Muscle layer of duodenum (tissue), 2 donors: ENCODE measurements around the gene CIPC.

Experiments
- H3K27ac ChIP-seq: one replicate; pipeline ENCODE4 v1.7.0; 2013; ENCODE audit warnings: mild to moderate bottlenecking, low read length
- H3K27me3 ChIP-seq: one replicate; pipeline ENCODE4 v1.7.0; 2013; ENCODE audit warnings: low read depth, mild to moderate bottlenecking, control low read depth, low read length
- H3K36me3 ChIP-seq, 2 donors: one replicate each; pipeline ENCODE4 v1.7.0; 2013; ENCODE audit warnings: low read length in 2 of 2, control low read depth in 1 of 2, mild to moderate bottlenecking in 1 of 2; ENCODE audit not compliant: insufficient read depth in 2 of 2, control insufficient read depth in 1 of 2
- H3K4me1 ChIP-seq, 2 donors: one replicate each; pipeline ENCODE4 v1.7.0; 2013; ENCODE audit warnings: low read length in 2 of 2, mild to moderate bottlenecking in 2 of 2, control low read depth in 1 of 2, moderate library complexity in 1 of 2; ENCODE audit not compliant: insufficient read depth in 2 of 2, control insufficient read depth in 1 of 2
- H3K4me3 ChIP-seq, 2 donors: one replicate each; pipeline ENCODE4 v1.7.0; 2013; ENCODE audit warnings: low read length in 2 of 2, low read depth in 1 of 2, mild to moderate bottlenecking in 1 of 2
- H3K9me3 ChIP-seq, 2 donors: one replicate each; pipeline ENCODE4 v1.7.0; 2013; ENCODE audit warnings: low read length in 2 of 2, control low read depth in 1 of 2, mild to moderate bottlenecking in 1 of 2; ENCODE audit not compliant: control insufficient read depth in 1 of 2
- donor health status: healthy.

Gene CIPC

GRCh38 chr14:77076113-77076631 is 21.9 kb upstream of the CIPC start:
- H3K4me1 ChIP-seq = no peaks in the 10 kb centered on the region
- peaks cover 0 to 7% of the 10 kb centered on the region in 2 donors for H3K9me3 ChIP-seq
- peak overlapping the region; percentile 35 for H3K27ac ChIP-seq
- no peak overlapping the region for H3K4me3 ChIP-seq
- no peaks in the 10 kb centered on the region for H3K27me3 ChIP-seq
- H3K36me3 ChIP-seq = no peaks in the 10 kb centered on the region

GRCh38 chr14:77077040-77077439 is 21.0 kb upstream of the CIPC start:
- Histone ChIP-seq H3K36me3 (no peaks in the 10 kb centered on the region), H3K9me3 (peaks cover 0 to 7% of the 10 kb centered on the region in 2 donors), H3K4me3 (no peak overlapping the region), H3K27me3 (no peaks in the 10 kb centered on the region), H3K27ac (peak overlapping the region; percentile 23), H3K4me1 (no peaks in the 10 kb centered on the region)

- no peaks in the 10 kb centered on the region for H3K36me3 ChIP-seq
- no peaks in the 10 kb centered on the region for H3K27me3 ChIP-seq
- no peaks in the 10 kb centered on the region for H3K4me1 ChIP-seq
- H3K9me3 ChIP-seq = peaks cover 0 to 7% of the 10 kb centered on the region in 2 donors
- H3K27ac ChIP-seq = no peak overlapping the region
- H3K4me3 ChIP-seq = no peak overlapping the region
Measured at GRCh38 chr14:77082356-77082755, 15.7 kb upstream of the CIPC start.

DNA sequence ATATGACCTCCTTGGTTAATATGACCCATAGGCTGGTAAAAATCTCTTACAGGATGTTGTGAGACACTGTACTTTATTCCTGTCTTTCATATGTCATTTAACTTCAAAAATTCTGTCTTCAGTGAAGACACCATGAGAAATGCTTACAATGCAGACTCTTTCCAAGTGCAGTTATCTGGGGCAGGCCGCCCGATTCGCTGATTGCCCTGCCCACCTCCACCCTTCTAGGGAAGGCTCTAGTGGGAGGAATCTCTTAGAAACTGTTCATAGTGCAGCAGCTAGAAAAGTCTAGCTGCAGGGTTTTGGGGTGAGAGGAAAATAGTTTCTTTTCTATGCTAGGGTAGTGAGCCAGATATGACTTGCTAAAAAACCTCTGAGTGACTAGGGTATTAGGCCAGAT is 15.0 kb upstream of the CIPC start:
- H3K27ac ChIP-seq = no peak overlapping the region
- no peaks in the 10 kb centered on the region for H3K4me1 ChIP-seq
- H3K36me3 ChIP-seq = no peaks in the 10 kb centered on the region
- H3K4me3 ChIP-seq = no peak overlapping the region
- H3K27me3 ChIP-seq = no peaks in the 10 kb centered on the region
- peaks cover 0 to 7% of the 10 kb centered on the region in 2 donors for H3K9me3 ChIP-seq

GRCh38 chr14:77084985-77085384 is 13.1 kb upstream of the CIPC start:
- Histone ChIP-seq H3K4me3 (no peak overlapping the region), H3K27me3 (no peaks in the 10 kb centered on the region), H3K36me3 (no peaks in the 10 kb centered on the region), H3K27ac (no peak overlapping the region), H3K4me1 (no peaks in the 10 kb centered on the region), H3K9me3 (peaks cover 0 to 2% of the 10 kb centered on the region in 2 donors)

DNA sequence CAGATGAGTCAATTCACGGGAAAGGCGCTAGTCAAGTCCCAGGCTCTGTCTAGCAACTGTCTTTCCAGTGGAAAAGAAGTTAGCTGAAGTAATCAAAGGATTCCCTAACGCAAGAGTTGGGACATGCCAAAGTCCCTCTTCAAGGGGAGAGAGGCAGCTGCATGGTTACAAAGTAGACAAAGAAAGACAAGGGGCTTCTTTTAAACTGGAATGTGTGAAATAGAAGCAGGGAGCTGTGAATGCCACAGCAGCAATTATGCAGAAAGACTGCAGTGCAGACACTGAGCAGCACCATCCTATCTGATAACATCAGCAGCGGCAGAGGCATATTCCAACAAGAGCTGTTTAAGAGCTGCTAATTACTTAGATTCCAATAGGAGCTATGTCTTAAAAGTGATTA is 12.5 kb upstream of the CIPC start:
- no peaks in the 10 kb centered on the region for H3K9me3 ChIP-seq
- H3K4me1 ChIP-seq = no peaks in the 10 kb centered on the region
- H3K27me3 ChIP-seq = no peaks in the 10 kb centered on the region
- no peaks in the 10 kb centered on the region for H3K36me3 ChIP-seq
- H3K27ac ChIP-seq = no peak overlapping the region
- no peak overlapping the region for H3K4me3 ChIP-seq

DNA sequence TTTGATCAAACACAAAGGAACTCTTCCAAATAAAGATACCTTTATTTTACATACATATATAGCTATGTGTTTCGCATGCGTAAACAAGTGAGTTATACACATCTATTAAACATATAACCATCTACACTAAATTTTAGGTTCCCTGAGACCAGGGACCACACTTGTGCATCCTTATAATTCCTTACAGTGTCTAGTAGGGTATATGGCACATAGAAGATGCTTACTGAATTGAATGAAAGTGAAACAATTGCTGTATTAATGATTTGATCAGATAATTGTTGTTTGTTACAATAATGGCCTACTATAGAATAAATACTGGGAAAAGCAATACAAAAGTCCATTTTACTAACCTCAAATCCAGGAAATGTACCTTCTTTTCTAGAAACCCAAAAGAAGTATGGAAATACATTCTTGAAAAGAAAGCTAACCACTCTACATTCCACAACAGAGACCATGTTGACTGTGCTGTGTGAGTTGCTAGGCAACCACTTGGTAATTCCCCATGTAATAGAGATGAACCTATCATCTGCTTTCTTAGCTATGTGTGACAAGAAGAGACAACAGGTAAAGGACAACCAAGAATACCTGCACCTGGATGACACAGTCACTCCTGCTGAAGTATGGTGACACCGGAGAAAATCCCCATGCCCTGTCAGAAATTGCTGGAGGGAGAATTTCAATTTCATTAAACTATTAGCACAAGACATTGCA is 11.9 kb upstream of the CIPC start:
- H3K27me3 ChIP-seq = no peaks in the 10 kb centered on the region
- peaks cover 2 to 4% of the 10 kb centered on the region in 2 donors for H3K9me3 ChIP-seq
- H3K36me3 ChIP-seq = no peaks in the 10 kb centered on the region
- H3K4me3 ChIP-seq = no peak overlapping the region
- H3K4me1 ChIP-seq = no peaks in the 10 kb centered on the region
- no peak overlapping the region for H3K27ac ChIP-seq

GRCh38 chr14:77086951-77087350 is 11.1 kb upstream of the CIPC start:
- no peaks in the 10 kb centered on the region for H3K27me3 ChIP-seq
- peaks cover 5 to 9% of the 10 kb centered on the region in 2 donors for H3K9me3 ChIP-seq
- H3K4me3 ChIP-seq = no peak overlapping the region
- H3K36me3 ChIP-seq = no peaks in the 10 kb centered on the region
- no peak overlapping the region for H3K27ac ChIP-seq
- no peaks in the 10 kb centered on the region for H3K4me1 ChIP-seq

GRCh38 chr14:77087631-77088030 is 10.4 kb upstream of the CIPC start:
- peaks cover 5 to 9% of the 10 kb centered on the region in 2 donors for H3K9me3 ChIP-seq
- H3K36me3 ChIP-seq = no peaks in the 10 kb centered on the region
- H3K4me1 ChIP-seq = no peaks in the 10 kb centered on the region
- H3K4me3 ChIP-seq = no peak overlapping the region
- no peak overlapping the region for H3K27ac ChIP-seq
- H3K27me3 ChIP-seq = no peaks in the 10 kb centered on the region

DNA sequence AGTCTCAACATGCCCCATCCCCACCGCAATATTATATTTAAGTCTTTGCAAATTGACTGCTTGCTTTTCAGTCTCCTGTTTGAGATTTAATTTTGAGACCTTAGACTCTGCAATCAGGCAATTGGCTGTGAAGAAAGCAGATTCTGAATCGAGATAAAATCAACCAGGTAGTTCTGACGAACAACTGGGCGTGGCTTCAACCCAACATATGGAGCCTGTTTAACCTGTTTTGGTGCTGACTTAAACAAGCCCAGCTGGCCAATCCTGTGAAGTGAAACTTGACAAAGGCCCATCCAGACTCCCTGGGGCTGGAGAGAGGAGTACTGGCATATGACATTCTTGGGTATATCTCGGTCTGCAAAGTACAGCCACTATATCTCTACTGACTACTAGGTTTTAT is 9.8 kb upstream of the CIPC start:
- Histone ChIP-seq H3K4me1 (no peaks in the 10 kb centered on the region), H3K27me3 (no peaks in the 10 kb centered on the region), H3K9me3 (peaks cover 5 to 9% of the 10 kb centered on the region in 2 donors), H3K36me3 (no peaks in the 10 kb centered on the region), H3K27ac (no peak overlapping the region), H3K4me3 (no peak overlapping the region)

- Histone ChIP-seq H3K27ac (no peak overlapping the region), H3K9me3 (peaks cover 5 to 9% of the 10 kb centered on the region in 2 donors), H3K27me3 (no peaks in the 10 kb centered on the region), H3K4me1 (no peaks in the 10 kb centered on the region), H3K4me3 (no peak overlapping the region), H3K36me3 (no peaks in the 10 kb centered on the region)
Measured at GRCh38 chr14:77088645-77089044, 9.4 kb upstream of the CIPC start.

DNA sequence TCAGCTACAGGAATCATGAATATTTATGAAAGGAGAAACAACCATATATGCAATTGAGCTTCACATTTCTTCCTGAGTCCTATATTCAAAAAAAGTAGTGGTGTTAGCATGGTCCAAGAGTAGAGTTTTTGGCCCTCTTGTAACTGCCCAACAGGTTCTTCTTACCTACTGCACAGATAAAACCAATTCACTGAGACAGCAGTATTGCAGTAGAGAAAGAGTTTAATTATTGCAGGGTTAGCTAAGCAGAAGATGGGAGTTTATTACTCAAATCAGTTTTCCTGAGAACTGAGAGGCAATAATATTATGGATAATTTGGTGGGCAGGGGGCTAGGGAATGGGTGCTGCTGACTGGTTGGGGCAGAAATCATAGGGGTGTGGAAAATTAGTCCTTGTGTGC is 6.5 kb upstream of the CIPC start:
- Histone ChIP-seq H3K4me3 (no peak overlapping the region), H3K4me1 (peaks cover 0 to 4% of the 10 kb centered on the region in 2 donors), H3K27me3 (no peaks in the 10 kb centered on the region), H3K27ac (no peak overlapping the region), H3K9me3 (peaks cover 5 to 9% of the 10 kb centered on the region in 2 donors), H3K36me3 (no peaks in the 10 kb centered on the region)
